ENCODE measurements around the gene PDGFC. TPM values are rescaled to one million over a fixed set of nuclear protein-coding genes. Genes with fewer than 3 reads are reported as not detected.

Gene PDGFC
- total RNA-seq, 1 experiment from 2014 or later, result 4.5 TPM

- Histone ChIP-seq H3K4ac (ENCODE audit: low read depth, low read length) (no peak overlapping the region), H3K18ac (ENCODE audit: insufficient read length, low read depth, low read length) (no peak overlapping the region), H3K27me3 (ENCODE audit: insufficient read depth, low read length) (no peaks in the 10 kb centered on the region), H3K4me2 (ENCODE audit: insufficient read depth, insufficient read length, low read length) (no peak overlapping the region), H3K56ac (ENCODE audit: insufficient read length, low read depth, low read length) (no peak overlapping the region), H4K5ac (ENCODE audit: insufficient read length, low read depth, low read length) (no peak overlapping the region), H3K14ac (ENCODE audit: insufficient read depth, low read length) (no peak overlapping the region), H3K4me1 (ENCODE audit: insufficient read depth, low read length) (no peaks in the 10 kb centered on the region), H2BK12ac (ENCODE audit: insufficient read length, low read depth, low read length) (no peak overlapping the region), H3T11ph (ENCODE audit: low read length) (no peak overlapping the region), H2BK120ac (ENCODE audit: low read depth, low read length, poor library complexity, severe bottlenecking) (no peak overlapping the region), H2BK20ac (ENCODE audit: low read depth, low read length, poor library complexity, severe bottlenecking) (no peak overlapping the region), H2AFZ (ENCODE audit: low read length) (no peak overlapping the region), H3K23me2 (ENCODE audit: insufficient read length, low read depth, low read length, poor library complexity, severe bottlenecking) (no peaks in the 10 kb centered on the region), H4K91ac (ENCODE audit: insufficient read length, low read depth, low read length) (no peak overlapping the region), H3K9me3 (ENCODE audit: control insufficient read depth, low read depth, low read length) (no peaks in the 10 kb centered on the region), H3K9ac (ENCODE audit: extremely low read depth, insufficient read length, low read length) (no peak overlapping the region), H3K79me2 (ENCODE audit: insufficient read depth, low read length) (no peaks in the 10 kb centered on the region), H4K8ac (replicated peaks; ENCODE audit: insufficient read length, low read depth, low read length) (no peak overlapping the region), H2BK15ac (ENCODE audit: low read depth, low read length) (no peak overlapping the region), H4K20me1 (ENCODE audit: control insufficient read depth, insufficient read depth, insufficient read length) (no peaks in the 10 kb centered on the region), H2BK5ac (ENCODE audit: insufficient read length, low read length) (no peak overlapping the region), H3K27ac (ENCODE audit: insufficient read length, low read depth, low read length) (no peak overlapping the region), H3K79me1 (ENCODE audit: insufficient read depth, low read depth, low read length, poor library complexity, severe bottlenecking) (no peaks in the 10 kb centered on the region), H3K23ac (ENCODE audit: insufficient read length, low read depth, low read length) (no peak overlapping the region), H2AK5ac (ENCODE audit: insufficient read length, low read length) (no peak overlapping the region)
- Mint-ChIP-seq H3K4me1 (no peaks in the 10 kb centered on the region), H3K27me3 (ENCODE audit: low read depth) (no peaks in the 10 kb centered on the region), H3K36me3 (ENCODE audit: insufficient read depth in 1 of 3, low read depth in 3 of 3) (no peaks in the 10 kb centered on the region), H3K9me3 (peaks cover under 1 to 4% of the 10 kb centered on the region in 2 experiments; a peak in 2 of 5 replicates), H3K4me3 (no peak overlapping the region), H3K27ac (no peak overlapping the region)
- no peak for TF ChIP-seq CTCF (conservative IDR thresholded peaks at IDR 0.05)
- no peak for DNase-seq
- no CpG with 5 or more reads among the region's 8 CpGs for WGBS (ENCODE audit: extremely low coverage, insufficient read length, low lambda C conversion rate)
Observed at GRCh38 chr4:156718226-156718625, 253.4 kb downstream of the PDGFC start.
